IMR-90 (cell line): ENCODE data around the gene EDA. TPM values are rescaled to one million over a fixed set of nuclear protein-coding genes. Genes with fewer than 3 reads are reported as not detected.

Source experiments
- ATAC-seq: fragments of 200-7000 bp; cut with Tn5 transposase; 2 replicates; pipeline ENCODE4 v1.9.1; 2020; ENCODE audit warnings: low read depth, mild to moderate bottlenecking, moderate library complexity
- BruUV-seq: library from RNA; stranded (reverse); fragments of 400-500 nt; replicated peaks from 2 replicates; lab custom pipeline; 2021; lab: Mats Ljungman, UMichigan
- CTCF ChIA-PET: fragments of 300-600 bp; formaldehyde crosslinking; extraction: SDS; loops from one replicate; lab custom pipeline; 2021; ENCODE audit warnings: antibody characterized with exemption; lab: Yijun Ruan, JAX
- POLR2A ChIA-PET: fragments of 300-600 bp; sonication (Branson Sonifier 250); formaldehyde crosslinking; loops from one replicate; lab custom pipeline; 2022; ENCODE audit warnings: antibody characterized with exemption; ENCODE audit not compliant: unreplicated experiment; lab: Charles Lee
- DNase-seq: peaks from one replicate; pipeline ENCODE4 v3.0.0; 2013
- H2AFZ ChIP-seq: replicated peaks from 2 replicates; pipeline ENCODE3; 2013; ENCODE audit warnings: low read length, mild to moderate bottlenecking; ENCODE audit not compliant: poor library complexity
- H2AK5ac ChIP-seq: 2 replicates; pipeline ENCODE4 v1.6.1; 2013; ENCODE audit warnings: low read depth, low read length, inconsistent platforms
- H2AK9ac ChIP-seq: replicated peaks from 2 replicates; pipeline ENCODE3; 2013; ENCODE audit warnings: mild to moderate bottlenecking, low read depth, low read length, moderate library complexity; ENCODE audit not compliant: poor library complexity
- H2BK120ac ChIP-seq: 2 replicates; pipeline ENCODE4 v1.6.1; 2013; ENCODE audit warnings: low read depth, low read length, inconsistent platforms
- H2BK15ac ChIP-seq: 3 replicates; pipeline ENCODE4 v1.6.1; 2013; ENCODE audit warnings: low read depth, low read length, inconsistent platforms
- H2BK20ac ChIP-seq: 2 replicates; pipeline ENCODE4 v1.6.1; 2013; ENCODE audit warnings: low read depth, mild to moderate bottlenecking, inconsistent platforms, low read length, moderate library complexity
- H2BK5ac ChIP-seq: 2 replicates; pipeline ENCODE4 v1.6.1; 2013; ENCODE audit warnings: mild to moderate bottlenecking, low read depth, low read length, inconsistent platforms; ENCODE audit not compliant: poor library complexity, severe bottlenecking
- H3K14ac ChIP-seq: replicated peaks from 2 replicates; pipeline ENCODE4 v1.6.1; 2013; ENCODE audit warnings: low read depth, low read length, inconsistent platforms
- H3K18ac ChIP-seq: 2 replicates; pipeline ENCODE4 v1.6.1; 2013; ENCODE audit warnings: low read depth, low read length, control low read depth
- H3K23ac ChIP-seq: 2 replicates; pipeline ENCODE4 v1.6.1; 2013; ENCODE audit warnings: low read depth, low read length, inconsistent platforms
- H3K27ac ChIP-seq: 2 replicates; pipeline ENCODE4 v1.5.1; 2013; ENCODE audit warnings: mild to moderate bottlenecking, control low read depth, low read length; ENCODE audit not compliant: insufficient read depth
- H3K27me3 ChIP-seq: 2 replicates; pipeline ENCODE4 v1.6.1; 2013; ENCODE audit warnings: low read length; ENCODE audit not compliant: control insufficient read depth, insufficient read depth
- H3K36me3 ChIP-seq: 2 replicates; pipeline ENCODE4 v1.6.1; 2013; ENCODE audit warnings: low read length, mixed read lengths; ENCODE audit not compliant: control insufficient read depth, insufficient read depth
- H3K4ac ChIP-seq: 2 replicates; pipeline ENCODE4 v1.6.1; 2013; ENCODE audit warnings: low read depth, low read length, inconsistent platforms
- H3K4me1 ChIP-seq: 2 replicates; pipeline ENCODE4 v1.6.1; 2013; ENCODE audit warnings: low read length, mixed read lengths; ENCODE audit not compliant: control insufficient read depth, insufficient read depth
- H3K4me2 ChIP-seq: 2 replicates; pipeline ENCODE4 v1.6.1; 2013; ENCODE audit warnings: low read depth, mild to moderate bottlenecking, control low read depth, low read length, moderate library complexity
- H3K4me3 ChIP-seq: 2 replicates; pipeline ENCODE4 v1.5.1; 2013; ENCODE audit warnings: low read depth, mild to moderate bottlenecking, control low read depth, low read length, moderate library complexity; ENCODE audit not compliant: insufficient read depth
- H3K56ac ChIP-seq: 2 replicates; pipeline ENCODE4 v1.6.1; 2013; ENCODE audit warnings: low read length, inconsistent platforms; ENCODE audit not compliant: insufficient read depth; ENCODE audit errors: extremely low read depth
- H3K79me1 ChIP-seq, 2 experiments: 2 replicates each; pipeline ENCODE4 v1.6.1; 2013; ENCODE audit warnings: low read length in 2 of 2, inconsistent platforms in 1 of 2, low read depth in 1 of 2
- H3K9ac ChIP-seq: 2 replicates; pipeline ENCODE4 v1.6.1; 2013; ENCODE audit warnings: low read depth, low read length, control low read depth
- H3K9me1 ChIP-seq: 2 replicates; pipeline ENCODE4 v1.6.1; 2013; ENCODE audit warnings: low read length, inconsistent platforms; ENCODE audit not compliant: insufficient read depth
- H3K9me3 ChIP-seq: 2 replicates; pipeline ENCODE4 v1.6.1; 2013; ENCODE audit warnings: low read length; ENCODE audit not compliant: control insufficient read depth, insufficient read depth
- H4K20me1 ChIP-seq: 2 replicates; pipeline ENCODE4 v1.6.1; 2013; ENCODE audit warnings: low read length, inconsistent platforms; ENCODE audit not compliant: insufficient read depth
- H4K5ac ChIP-seq: 2 replicates; pipeline ENCODE4 v1.6.1; 2013; ENCODE audit warnings: mild to moderate bottlenecking, low read depth, low read length, control low read depth
- H4K8ac ChIP-seq, 2 experiments: 2 replicates each; pipeline ENCODE4 v1.6.1; 2013; ENCODE audit warnings: low read depth in 2 of 2, low read length in 2 of 2, control low read depth in 1 of 2, inconsistent platforms in 1 of 2
- H4K91ac ChIP-seq: 2 replicates; pipeline ENCODE4 v1.6.1; 2013; ENCODE audit warnings: low read depth, low read length, inconsistent platforms; ENCODE audit not compliant: insufficient read depth
- CEBPB ChIP-seq: IDR thresholded peaks from 2 replicates; pipeline ENCODE4 v1.6.1; 2012; ENCODE audit warnings: low read depth, low read length, improper control_type of control experiment
- CHD1 ChIP-seq: IDR thresholded peaks from 2 replicates; pipeline ENCODE4 v1.6.1; 2012; ENCODE audit warnings: low read depth, low read length, improper control_type of control experiment
- CTCF ChIP-seq: conservative IDR thresholded peaks from 2 replicates; pipeline ENCODE4 v1.5.1; 2012; ENCODE audit warnings: mild to moderate bottlenecking, low read depth, low read length, improper control_type of control experiment
- ELK1 ChIP-seq: fragments of 150-350 bp; IDR thresholded peaks from 2 replicates; pipeline ENCODE4 v1.6.1; 2016; ENCODE audit warnings: low read depth, mild to moderate bottlenecking, low read length, moderate library complexity, borderline replicate concordance
- FOS ChIP-seq: fragments of 150-350 bp; IDR thresholded peaks from 2 replicates; pipeline ENCODE4 v1.6.1; 2016; ENCODE audit warnings: low read depth, low read length
- MAFK ChIP-seq: IDR thresholded peaks from 2 replicates; pipeline ENCODE4 v1.6.1; 2012; ENCODE audit warnings: low read depth, low read length, improper control_type of control experiment
- MXI1 ChIP-seq: IDR thresholded peaks from 2 replicates; pipeline ENCODE4 v1.6.1; 2012; ENCODE audit warnings: low read depth, mild to moderate bottlenecking, low read length, moderate library complexity, borderline replicate concordance
- NFE2L2 ChIP-seq: fragments of 150-350 bp; IDR thresholded peaks from 2 replicates; pipeline ENCODE4 v1.6.1; 2016; ENCODE audit warnings: low read depth, mild to moderate bottlenecking, low read length
- RAD21 ChIP-seq: IDR thresholded peaks from 2 replicates; pipeline ENCODE4 v1.6.1; 2012; ENCODE audit warnings: low read length, improper control_type of control experiment
- RCOR1 ChIP-seq: IDR thresholded peaks from 2 replicates; pipeline ENCODE4 v1.6.1; 2012; ENCODE audit warnings: mild to moderate bottlenecking, low read length, improper control_type of control experiment; ENCODE audit not compliant: insufficient replicate concordance
- USF2 ChIP-seq: fragments of 150-350 bp; IDR thresholded peaks from 2 replicates; pipeline ENCODE4 v1.6.1; 2017; ENCODE audit warnings: mild to moderate bottlenecking, antibody characterized with exemption, low read length, low read depth
- WGBS, 2 experiments: methylation state at CpG; one replicate each; pipeline versions ENCODE4 v1.1.5 to v1.1.7; 2013; ENCODE audit warnings: missing lambda C conversion rate in 2 of 2; ENCODE audit not compliant: insufficient read length in 1 of 2; ENCODE audit errors: extremely low coverage in 2 of 2; 5-methylcytosine and 5-hydroxymethylcytosine counted together
- dilution Hi-C: fragments of 300-500 bp; cut with HindIII; formaldehyde crosslinking; loops from one replicate; pipeline ENCODE4 v1.14.3; 2018; ENCODE audit warnings: low sequenced_read_pairs; ENCODE audit not compliant: unreplicated experiment
- in situ Hi-C: fragments of 300-500 bp; cut with MboI; formaldehyde crosslinking; loops from 3 replicates; pipeline ENCODE4 v1.14.3; 2019; ENCODE audit warnings: low sequenced_read_pairs, inconsistent platforms, mixed read lengths
- intact Hi-C: fragments of 100-400 bp; cut with micrococcal nuclease; formaldehyde crosslinking; loops from 2 replicates; pipeline ENCODE4 v1.10.0; 2022
- polyA plus RNA-seq, 3 experiments: library from polyadenylated mRNA; depleted of rRNA; stranded (reverse); fragments of >200 nt; gene quantifications; 2 replicates each; pipeline ENCODE4 v1.2.3, GENCODE V29; 2012; ENCODE audit warnings: low replicate concordance in 1 of 3
- total RNA-seq: library from RNA; depleted of rRNA; stranded (reverse); fragments of >200 nt; gene quantifications from 2 replicates; pipeline ENCODE4 v1.2.3, GENCODE V29; 2012

The EDA gene
- total and polyA plus RNA-seq, 2 of the 4 experiments (the other 2 are of a cell fraction) = under 0.01 TPM; not detected in 1

GRCh38 chrX:69932323-69932722 is 316.4 kb downstream of the EDA start:
- intact Hi-C loops = no loop called here
- H2AK9ac ChIP-seq = no peak overlapping the region
- in situ Hi-C loops = no loop called here
- no peak overlapping the region for H3K27ac ChIP-seq
- CTCF ChIA-PET = no interaction called here
- no peak for ATAC-seq
- no peak overlapping the region for H2BK20ac ChIP-seq
- no peaks in the 10 kb centered on the region for H3K79me1 ChIP-seq
- no peak overlapping the region for H3K9ac ChIP-seq
- dilution Hi-C loops = no loop called here
- H3K9me3 ChIP-seq = no peaks in the 10 kb centered on the region
- no peak overlapping the region for H2BK5ac ChIP-seq
- H2BK15ac ChIP-seq = no peak overlapping the region
- no peaks in the 10 kb centered on the region for H3K27me3 ChIP-seq
- H3K23ac ChIP-seq = no peak overlapping the region
- H4K5ac ChIP-seq = no peak overlapping the region
- H3K4me2 ChIP-seq = no peak overlapping the region
- no peak overlapping the region for H3K4ac ChIP-seq
- no peaks in the 10 kb centered on the region for H3K36me3 ChIP-seq
- H3K14ac ChIP-seq = no peak overlapping the region
- no peaks in the 10 kb centered on the region for H4K20me1 ChIP-seq
- H3K4me1 ChIP-seq = no peaks in the 10 kb centered on the region
- no peak overlapping the region for H4K91ac ChIP-seq
- H2AK5ac ChIP-seq = no peak overlapping the region
- WGBS, 2 experiments = no CpG with 5 or more reads among the region's 3 CpGs
- H3K56ac ChIP-seq = no peak overlapping the region
- no peak overlapping the region for H3K4me3 ChIP-seq
- H2BK120ac ChIP-seq = no peak overlapping the region
- H2AFZ ChIP-seq = no peak overlapping the region
- POLR2A ChIA-PET = no interaction called here
- H3K9me1 ChIP-seq = no peaks in the 10 kb centered on the region
- no TSS peak for BruUV-seq
- no peak overlapping the region for H3K18ac ChIP-seq
- TF ChIP-seq USF2 = no peak
- TF ChIP-seq CHD1 = no peak
- TF ChIP-seq MAFK = no peak
- no peak for TF ChIP-seq MXI1
- no peak for TF ChIP-seq NFE2L2
- TF ChIP-seq CEBPB = no peak
- no peak for TF ChIP-seq RAD21
- TF ChIP-seq CTCF = no peak
- TF ChIP-seq RCOR1 = no peak
- no peak for TF ChIP-seq ELK1
- TF ChIP-seq FOS = no peak
- no peak overlapping the region for H4K8ac ChIP-seq
- no peak for DNase-seq
